K562 (cell line): ENCODE measurements around the gene ANKLE2. TPM values are rescaled to one million over a fixed set of nuclear protein-coding genes. Genes with fewer than 3 reads are reported as not detected.

Experiments
- ARID2 ChIP-seq: fragments of 450-650 bp; IDR thresholded peaks from 2 replicates; pipeline ENCODE4 v1.6.1; 2017; ENCODE audit warnings: antibody characterized with exemption, mild to moderate bottlenecking
- ATF7 ChIP-seq: fragments of 450-650 bp; IDR thresholded peaks from 2 replicates; pipeline ENCODE4 v1.7.1; 2014; ENCODE audit warnings: mild to moderate bottlenecking, moderate library complexity
- CAMTA2 ChIP-seq: fragments of 250-450 bp; sonication (Bioruptor Pico); conservative IDR thresholded peaks from 2 replicates; pipeline ENCODE4 v1.5.1; 2022
- CBX8 ChIP-seq: fragments of 200-600 bp; sonication (generic); IDR thresholded peaks from 2 replicates; pipeline ENCODE4 v1.6.1; 2012; ENCODE audit warnings: borderline replicate concordance, mixed run types, low read depth, mild to moderate bottlenecking, moderate library complexity, mixed read lengths, low read length, control low read depth, inconsistent platforms; ENCODE audit not compliant: poor library complexity, severe bottlenecking; ENCODE audit errors: extremely low read depth
- CXXC5 ChIP-seq: fragments of 250-450 bp; sonication (Bioruptor Pico); IDR thresholded peaks from 2 replicates; pipeline ENCODE4 v1.8.0; 2022; ENCODE audit warnings: inconsistent platforms, mild to moderate bottlenecking, moderate library complexity
- DPF2 ChIP-seq: fragments of 450-650 bp; IDR thresholded peaks from 2 replicates; pipeline ENCODE4 v1.6.1; 2016
- FOXA1 ChIP-seq: fragments of 450-650 bp; IDR thresholded peaks from 2 replicates; pipeline ENCODE4 v1.6.1; 2016; ENCODE audit warnings: mild to moderate bottlenecking, borderline replicate concordance
- GTF2A2 ChIP-seq: IDR thresholded peaks from 2 replicates; pipeline ENCODE4 v1.6.1; 2016; ENCODE audit warnings: mild to moderate bottlenecking, missing genetic modification characterization, missing compliant biosample characterization
- HDAC3 ChIP-seq: fragments of 450-650 bp; IDR thresholded peaks from 2 replicates; pipeline ENCODE4 v1.6.1; 2018; ENCODE audit warnings: borderline replicate concordance, mild to moderate bottlenecking, moderate library complexity; ENCODE audit not compliant: partially characterized antibody
- KLF16 ChIP-seq: IDR thresholded peaks from 2 replicates; pipeline ENCODE4 v1.6.1; 2016; ENCODE audit warnings: antibody characterized with exemption
- MAFF ChIP-seq: IDR thresholded peaks from 2 replicates; pipeline ENCODE4 v1.6.1; 2012; ENCODE audit warnings: low read length, improper control_type of control experiment
- MCM7 ChIP-seq, 2 experiments: fragments of 450-650 bp; IDR thresholded peaks; 2 replicates each; pipeline ENCODE4 v1.6.1; 2016 to 2018
- MXI1 ChIP-seq: IDR thresholded peaks from 2 replicates; pipeline ENCODE4 v1.6.1; 2011; ENCODE audit warnings: low read depth, mild to moderate bottlenecking, improper control_type of control experiment, low read length
- MYNN ChIP-seq, 2 experiments: sonication (generic); formaldehyde crosslinking in 1 of 2; IDR thresholded peaks; 2 replicates each; pipeline versions ENCODE4 v1.5.0 to v1.6.1; 2016 to 2020; ENCODE audit warnings: antibody characterized with exemption in 1 of 2, missing genetic modification reagents in 1 of 2
- NR2F6 ChIP-seq: fragments of 450-650 bp; formaldehyde crosslinking; IDR thresholded peaks from 2 replicates; pipeline ENCODE4 v1.4.0; 2020; ENCODE audit warnings: mild to moderate bottlenecking
- PHF20 ChIP-seq: fragments of 450-650 bp; IDR thresholded peaks from 2 replicates; pipeline ENCODE4 v1.6.1; 2018; ENCODE audit not compliant: partially characterized antibody
- PRPF4 ChIP-seq: fragments of 200-400 bp; formaldehyde crosslinking; IDR thresholded peaks from one replicate; pipeline ENCODE4 v1.6.1; 2017; ENCODE audit warnings: low read length, low read depth, mild to moderate bottlenecking; ENCODE audit not compliant: insufficient read depth, poor library complexity, severe bottlenecking
- PYGO2 ChIP-seq: fragments of 450-650 bp; IDR thresholded peaks from 2 replicates; pipeline ENCODE4 v1.6.1; 2016; ENCODE audit warnings: mild to moderate bottlenecking, missing genetic modification characterization, moderate library complexity, missing compliant biosample characterization
- SRF ChIP-seq, 2 experiments: fragments of 250-450, 450-650 bp in 1 of 2; sonication (Bioruptor Pico) in 1 of 2; sonication (generic) in 1 of 2; formaldehyde crosslinking; IDR thresholded peaks; 2 replicates each; pipeline versions ENCODE4 v1.5.0 to v1.5.1; 2020 to 2022; ENCODE audit warnings: mild to moderate bottlenecking in 1 of 2, missing genetic modification reagents in 1 of 2
- SRSF3 ChIP-seq: fragments of 200-400 bp; formaldehyde crosslinking; IDR thresholded peaks from 2 replicates; pipeline ENCODE4 v1.6.1; 2016; ENCODE audit warnings: mild to moderate bottlenecking, low read length, moderate library complexity; ENCODE audit not compliant: insufficient read depth
- ZBTB17 ChIP-seq: fragments of 450-650 bp; formaldehyde crosslinking; IDR thresholded peaks from 2 replicates; pipeline ENCODE4 v1.4.0; 2020; ENCODE audit warnings: mild to moderate bottlenecking
- ZNF253 ChIP-seq: fragments of 250-450 bp; sonication (Bioruptor Pico); conservative IDR thresholded peaks from 2 replicates; pipeline ENCODE4 v1.6.1; 2021; ENCODE audit warnings: mild to moderate bottlenecking
- ZNF282 ChIP-seq: sonication (generic); formaldehyde crosslinking; IDR thresholded peaks from 2 replicates; pipeline ENCODE4 v1.8.1; 2023; ENCODE audit warnings: missing genetic modification reagents
- ZNF444 ChIP-seq: fragments of 250-450 bp; sonication (Bioruptor Pico); IDR thresholded peaks from 2 replicates; pipeline ENCODE4 v1.4.0; 2020; ENCODE audit warnings: mild to moderate bottlenecking, moderate library complexity
- ZNF764 ChIP-seq: fragments of 250-450 bp; sonication (Bioruptor Pico); IDR thresholded peaks from 2 replicates; pipeline ENCODE4 v1.4.0; 2020; ENCODE audit warnings: low read depth, mild to moderate bottlenecking, moderate library complexity
- ZSCAN32 ChIP-seq: fragments of 450-650 bp; formaldehyde crosslinking; IDR thresholded peaks from 2 replicates; pipeline ENCODE4 v1.4.0; 2020; ENCODE audit warnings: mild to moderate bottlenecking, moderate library complexity
- polyA plus RNA-seq, 8 experiments: library from polyadenylated mRNA; depleted of rRNA in 4 of 8; stranded (reverse) in 5 of 8; unstranded in 3 of 8; fragments of >200 nt; fragmentation: Nextera tagmentation in 2 of 8; fragmentation: Illumina TruSeq in 1 of 8; extraction: Ambion mirVana in 2 of 8; extraction: Trizol in 1 of 8; gene quantifications; 2 replicates each; pipeline versions ENCODE4 v1.2.1 to v1.2.3, GENCODE V29; 2011 to 2014; ENCODE audit warnings: inconsistent platforms in 1 of 8, missing spikeins in 1 of 8
- total RNA-seq, 7 experiments: library from RNA; depleted of rRNA in 6 of 7; stranded (reverse); fragments of >200 nt in 6 of 7; fragmentation: Illumina TruSeq in 2 of 7; extraction: Trizol in 2 of 7; gene quantifications; 2 replicates each; pipeline versions ENCODE4 v1.2.1 to v1.2.3, GENCODE V29; 2011 to 2021; ENCODE audit warnings: low replicate concordance in 1 of 7
- TF ChIP-seq, protein P1 (sequence below): sonication (generic); IDR thresholded peaks from 2 replicates; pipeline ENCODE4 v1.6.1; 2016
- TF ChIP-seq, protein P2 (sequence below): fragments of 450-650 bp; formaldehyde crosslinking; IDR thresholded peaks from 2 replicates; pipeline ENCODE4 v1.4.0; 2022; ENCODE audit warnings: missing genetic modification characterization
- TF ChIP-seq, protein P3 (sequence below): conservative IDR thresholded peaks from 2 replicates; pipeline ENCODE4 v1.6.1; 2011; ENCODE audit warnings: low read depth, mild to moderate bottlenecking, low read length; ENCODE audit not compliant: control insufficient read depth

ANKLE2 gene
- total and polyA plus RNA-seq, 9 of the 15 experiments (the other 6 are each of a cell fraction or from before 2014, with no cell fraction given) = 3.2 to 57.7 (median 45.6) TPM

DNA sequence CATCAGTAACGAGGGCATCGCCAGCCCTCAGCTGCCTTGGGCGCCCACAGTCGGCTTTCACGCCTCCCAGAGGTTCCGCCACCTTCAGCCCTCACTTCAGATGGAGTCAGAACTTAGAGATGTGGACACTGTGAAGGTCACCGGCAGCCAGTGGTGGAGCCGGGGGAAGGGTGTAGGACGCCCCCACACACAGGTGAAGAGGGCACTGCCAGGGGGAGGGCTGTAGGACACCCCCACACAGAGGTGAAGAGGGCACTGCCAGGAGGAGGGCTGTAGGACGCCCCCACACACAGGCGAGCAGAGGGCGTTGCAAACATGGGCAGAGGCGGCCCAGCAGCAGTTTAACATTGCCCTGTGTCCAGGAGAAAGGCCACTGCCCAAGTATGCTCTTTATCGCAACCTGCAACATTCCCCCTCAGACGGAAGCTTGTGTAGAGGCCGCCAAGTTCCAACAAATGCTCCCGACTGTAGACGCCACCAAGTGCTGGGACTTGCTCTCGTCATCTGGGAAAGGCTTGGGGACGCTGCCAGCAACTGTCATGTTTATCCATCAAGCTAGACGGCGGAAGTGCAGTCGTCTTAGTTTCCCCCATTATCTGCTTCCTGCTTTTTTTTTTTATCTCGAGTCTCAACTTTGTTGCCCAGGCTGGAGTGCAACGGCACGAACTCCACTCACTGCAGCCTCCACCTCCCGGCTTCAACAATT is 4.9 kb upstream of the ANKLE2 start (continued):
- TF ChIP-seq, protein P1, sequence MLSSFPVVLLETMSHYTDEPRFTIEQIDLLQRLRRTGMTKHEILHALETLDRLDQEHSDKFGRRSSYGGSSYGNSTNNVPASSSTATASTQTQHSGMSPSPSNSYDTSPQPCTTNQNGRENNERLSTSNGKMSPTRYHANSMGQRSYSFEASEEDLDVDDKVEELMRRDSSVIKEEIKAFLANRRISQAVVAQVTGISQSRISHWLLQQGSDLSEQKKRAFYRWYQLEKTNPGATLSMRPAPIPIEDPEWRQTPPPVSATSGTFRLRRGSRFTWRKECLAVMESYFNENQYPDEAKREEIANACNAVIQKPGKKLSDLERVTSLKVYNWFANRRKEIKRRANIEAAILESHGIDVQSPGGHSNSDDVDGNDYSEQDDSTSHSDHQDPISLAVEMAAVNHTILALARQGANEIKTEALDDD = no peak
- TF ChIP-seq MCM7 (IDR thresholded peaks at IDR 0.05) (no peak), HDAC3 (no peak), PRPF4 (no peak), CXXC5 (CRISPR knock-in tag) (peak; percentile 54; the same call in 1 of the 2 replicates), MXI1 (no peak), CAMTA2 (no peak), KLF16 (no peak), SRSF3 (no peak), ZNF253 (CRISPR knock-in tag) (no peak), ATF7 (peak; percentile 50; the same call in 1 of the 2 replicates), ZNF444 (CRISPR knock-in tag) (no peak), ARID2 (no peak), ZNF764 (CRISPR knock-in tag) (no peak), NR2F6 (CRISPR knock-in tag) (no peak), DPF2 (peak; percentile 69), MYNN (IDR thresholded peaks at IDR 0.05) (no peak), MYNN (CRISPR knock-in tag; IDR thresholded peaks at IDR 0.05) (no peak), GTF2A2 (no peak), PYGO2 (no peak), ZSCAN32 (no peak), MAFF (no peak), SRF (CRISPR knock-in tag; IDR thresholded peaks at IDR 0.05) (no peak), ZBTB17 (CRISPR knock-in tag) (no peak), ZNF282 (no peak), PHF20 (peak; percentile 41), CBX8 (no peak), FOXA1 (no peak)
- TF ChIP-seq, protein P2, sequence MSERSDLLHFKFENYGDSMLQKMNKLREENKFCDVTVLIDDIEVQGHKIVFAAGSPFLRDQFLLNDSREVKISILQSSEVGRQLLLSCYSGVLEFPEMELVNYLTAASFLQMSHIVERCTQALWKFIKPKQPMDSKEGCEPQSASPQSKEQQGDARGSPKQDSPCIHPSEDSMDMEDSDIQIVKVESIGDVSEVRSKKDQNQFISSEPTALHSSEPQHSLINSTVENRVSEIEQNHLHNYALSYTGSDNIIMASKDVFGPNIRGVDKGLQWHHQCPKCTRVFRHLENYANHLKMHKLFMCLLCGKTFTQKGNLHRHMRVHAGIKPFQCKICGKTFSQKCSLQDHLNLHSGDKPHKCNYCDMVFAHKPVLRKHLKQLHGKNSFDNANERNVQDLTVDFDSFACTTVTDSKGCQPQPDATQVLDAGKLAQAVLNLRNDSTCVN (CRISPR knock-in tag) = no peak
- TF ChIP-seq, protein P3, sequence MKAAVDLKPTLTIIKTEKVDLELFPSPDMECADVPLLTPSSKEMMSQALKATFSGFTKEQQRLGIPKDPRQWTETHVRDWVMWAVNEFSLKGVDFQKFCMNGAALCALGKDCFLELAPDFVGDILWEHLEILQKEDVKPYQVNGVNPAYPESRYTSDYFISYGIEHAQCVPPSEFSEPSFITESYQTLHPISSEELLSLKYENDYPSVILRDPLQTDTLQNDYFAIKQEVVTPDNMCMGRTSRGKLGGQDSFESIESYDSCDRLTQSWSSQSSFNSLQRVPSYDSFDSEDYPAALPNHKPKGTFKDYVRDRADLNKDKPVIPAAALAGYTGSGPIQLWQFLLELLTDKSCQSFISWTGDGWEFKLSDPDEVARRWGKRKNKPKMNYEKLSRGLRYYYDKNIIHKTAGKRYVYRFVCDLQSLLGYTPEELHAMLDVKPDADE = no peak
